HG03575 (cell line): ENCODE data around the gene CA10.
A peak's percentile ranks its signal among the peaks of the same experiment; 100 is the strongest.

Source experiments
- ATAC-seq: cut with Tn5 transposase; IDR thresholded peaks from one replicate; pipeline ENCODE4 v1.9.1; 2021; ENCODE audit not compliant: unreplicated experiment, insufficient number of reproducible peaks, low FRiP score; ENCODE audit errors: extremely low read depth

CA10 gene

DNA sequence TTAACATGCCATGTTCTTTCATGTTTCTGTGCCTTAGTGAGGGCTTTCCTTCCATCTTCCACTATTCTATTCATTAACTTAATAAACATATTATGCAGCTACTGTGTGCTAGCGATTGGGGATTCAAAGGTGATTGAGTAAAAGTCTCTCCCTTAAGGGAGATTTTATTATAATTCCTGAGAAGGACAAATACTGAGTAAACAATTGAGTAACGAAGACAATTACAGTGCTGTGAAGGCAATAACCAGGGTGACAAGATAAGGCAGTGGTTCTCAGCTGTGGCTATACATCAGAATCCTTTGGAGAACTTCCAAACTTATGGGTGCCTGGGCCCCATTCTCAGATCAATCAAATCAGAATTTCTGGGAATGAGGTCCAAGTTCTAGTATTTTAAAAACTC is 353.3 kb downstream of the CA10 start:
- ATAC-seq = no peak

DNA sequence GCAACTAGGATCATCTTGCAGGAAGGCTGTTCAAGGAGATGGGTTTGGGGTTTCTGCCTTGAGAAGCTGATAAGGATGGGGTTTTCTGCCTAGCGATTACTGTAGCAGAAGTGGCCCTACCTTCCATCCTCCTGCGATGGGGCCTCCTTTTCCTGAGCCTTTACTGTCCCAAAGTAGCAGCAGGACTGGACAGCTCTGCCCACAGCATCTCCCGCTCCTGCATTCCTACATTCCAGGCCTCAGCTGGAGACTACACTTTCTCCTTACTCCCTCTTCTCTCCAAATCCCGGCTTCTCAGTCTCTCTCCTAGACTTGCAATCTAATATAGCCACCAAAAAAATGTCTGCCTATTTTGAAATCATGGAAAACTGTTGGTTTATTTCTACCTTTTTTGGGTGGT is 355.4 kb downstream of the CA10 start:
- ATAC-seq = no peak

DNA sequence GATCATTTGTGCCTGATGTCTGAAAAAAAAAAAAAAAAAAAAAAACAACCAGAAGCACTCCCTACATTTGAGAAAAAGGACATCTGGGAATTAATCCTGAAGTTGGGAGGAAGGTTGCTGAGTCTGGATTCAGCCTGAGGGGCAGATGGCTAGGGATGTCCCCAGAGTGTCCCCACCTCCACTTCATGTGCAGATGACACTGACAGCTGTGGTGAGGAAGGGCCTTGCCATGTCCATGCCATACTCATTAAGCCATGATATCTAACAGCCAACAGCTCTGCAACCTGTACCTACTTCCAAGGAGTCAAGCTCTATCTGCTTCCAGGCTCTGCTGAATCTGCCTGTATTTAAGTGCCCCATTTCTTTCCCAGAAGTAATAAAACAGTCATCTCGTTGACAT is 356.0 kb downstream of the CA10 start:
- no peak for ATAC-seq

DNA sequence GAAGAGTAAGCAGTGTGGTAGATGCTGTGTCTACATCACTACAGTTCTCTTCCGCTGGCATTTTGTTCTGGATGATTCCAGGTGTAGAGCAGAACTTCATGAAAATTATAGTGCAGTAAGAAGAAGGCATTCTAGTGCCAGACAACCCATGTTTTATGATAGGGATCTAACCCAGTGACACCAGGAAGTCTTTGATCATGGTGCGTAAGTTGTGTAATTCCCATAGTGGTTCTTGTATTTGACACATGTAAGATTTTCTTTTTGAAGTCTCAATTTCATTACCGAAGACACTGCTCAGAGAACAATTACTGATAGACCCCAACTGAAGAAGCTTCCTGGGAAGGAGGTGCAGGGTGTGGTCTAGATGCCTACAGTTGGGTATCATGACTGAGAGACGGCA is 356.9 kb downstream of the CA10 start:
- ATAC-seq = no peak

DNA sequence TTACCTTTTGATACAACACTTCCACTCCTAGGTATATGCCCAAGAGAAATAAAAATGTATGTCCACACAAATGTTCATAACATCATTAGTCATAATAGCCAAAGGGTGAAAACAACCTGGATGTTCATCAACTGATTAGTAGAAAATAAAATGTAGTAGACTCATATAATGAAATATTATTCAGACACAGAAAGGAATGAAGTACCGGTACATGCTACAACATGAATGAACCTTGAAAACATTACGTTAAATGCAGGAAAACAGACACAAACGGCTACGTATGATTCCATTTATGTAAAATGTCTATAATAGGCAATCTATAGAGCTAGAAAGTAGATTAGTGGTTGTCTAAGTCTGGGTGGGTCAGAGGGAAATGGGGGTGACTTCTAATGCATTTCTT is 358.5 kb downstream of the CA10 start:
- ATAC-seq = no peak

DNA sequence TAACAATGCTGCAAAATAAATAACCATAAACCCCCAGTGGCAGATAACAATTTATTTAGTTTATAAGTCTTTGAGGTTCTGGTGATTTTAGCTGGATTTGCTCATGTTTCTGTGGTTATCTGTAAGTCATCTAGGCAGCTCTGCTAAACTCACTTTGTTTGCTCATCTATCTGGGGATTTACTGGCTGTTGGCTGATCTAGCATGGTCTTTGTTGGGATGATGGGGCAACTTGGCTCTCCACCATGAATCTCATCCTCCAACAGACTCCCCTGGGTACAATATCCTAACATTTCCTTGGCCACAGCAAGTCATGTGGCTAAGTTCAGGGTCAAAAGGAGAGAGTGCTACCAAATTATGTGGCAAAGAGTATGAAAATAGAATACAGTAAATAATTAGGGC is 359.3 kb downstream of the CA10 start:
- ATAC-seq = no peak

DNA sequence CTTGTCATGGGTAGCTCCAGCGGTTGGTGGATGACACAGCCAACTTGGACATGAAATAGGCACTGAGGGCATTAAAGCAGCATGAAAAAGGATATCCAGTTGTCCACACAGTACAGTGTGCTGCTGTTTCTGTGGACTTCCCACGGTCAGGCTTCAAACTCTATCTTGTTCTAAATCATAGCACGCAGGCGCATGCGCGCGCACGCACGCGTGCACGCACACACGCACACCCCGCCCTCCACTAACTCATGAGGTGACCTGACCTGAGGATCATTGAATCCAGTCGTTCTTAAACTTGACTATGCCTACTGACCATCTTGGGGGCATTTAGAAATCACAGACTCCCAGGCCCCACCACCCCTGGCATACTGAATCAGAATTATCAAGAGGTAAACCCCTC is 361.4 kb downstream of the CA10 start:
- no peak for ATAC-seq

DNA sequence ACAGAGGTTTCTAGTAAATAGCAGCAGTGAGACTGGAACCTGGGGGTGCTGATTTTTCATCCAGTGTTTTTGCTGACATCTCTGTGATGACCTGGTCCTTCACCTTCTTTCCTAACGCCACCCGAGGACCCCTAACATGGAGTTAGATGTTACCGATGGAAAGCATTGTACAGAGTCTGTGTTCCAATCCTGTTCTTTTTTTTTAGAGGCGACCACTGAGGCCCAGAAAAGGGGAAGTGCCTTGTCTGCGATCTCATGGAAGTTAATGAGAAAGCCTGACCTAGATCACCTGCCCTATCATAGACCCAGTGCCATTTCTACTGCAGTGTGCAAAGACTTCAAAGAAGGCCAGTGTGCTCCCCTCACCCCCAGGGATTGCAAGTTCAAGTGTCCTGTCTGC is 362.5 kb downstream of the CA10 start:
- no peak for ATAC-seq

DNA sequence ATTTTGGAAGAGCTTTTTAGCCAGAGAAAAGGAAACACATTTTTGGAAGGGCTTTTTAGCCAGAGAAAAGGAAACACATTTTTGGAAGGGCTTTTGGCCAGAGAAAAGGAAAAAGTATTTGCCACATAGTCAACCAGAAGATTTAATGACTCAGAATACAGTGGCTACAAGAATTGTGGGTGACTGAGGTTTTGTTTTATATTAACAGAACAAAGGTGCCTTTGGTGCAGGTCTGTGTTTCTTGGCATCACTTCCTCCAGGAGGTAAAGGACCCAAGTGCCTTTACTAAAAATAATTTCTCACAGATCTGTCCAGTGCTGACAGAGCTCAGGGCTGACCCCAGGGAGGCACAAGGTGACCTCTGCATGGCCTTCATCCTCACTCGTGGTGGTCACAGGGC is 363.1 kb downstream of the CA10 start:
- no peak for ATAC-seq

DNA sequence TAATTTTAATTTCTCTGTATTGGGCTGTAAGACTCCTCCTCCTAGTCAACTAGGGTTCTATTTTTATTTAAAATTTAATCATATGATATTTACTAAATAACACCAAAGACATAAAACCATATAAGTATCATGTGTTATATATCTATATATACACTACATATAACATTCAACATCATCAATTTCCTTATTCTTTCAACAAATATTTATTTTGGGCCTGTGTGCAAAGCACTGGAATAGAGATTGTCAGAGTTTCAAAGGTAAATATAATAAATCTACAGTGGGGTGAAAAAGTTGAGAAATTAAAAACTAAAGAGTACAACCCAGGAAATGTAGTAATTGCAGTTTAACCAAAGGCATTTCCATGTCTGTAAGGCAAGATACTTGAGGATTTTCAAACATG is 364.0 kb downstream of the CA10 start:
- ATAC-seq = no peak

DNA sequence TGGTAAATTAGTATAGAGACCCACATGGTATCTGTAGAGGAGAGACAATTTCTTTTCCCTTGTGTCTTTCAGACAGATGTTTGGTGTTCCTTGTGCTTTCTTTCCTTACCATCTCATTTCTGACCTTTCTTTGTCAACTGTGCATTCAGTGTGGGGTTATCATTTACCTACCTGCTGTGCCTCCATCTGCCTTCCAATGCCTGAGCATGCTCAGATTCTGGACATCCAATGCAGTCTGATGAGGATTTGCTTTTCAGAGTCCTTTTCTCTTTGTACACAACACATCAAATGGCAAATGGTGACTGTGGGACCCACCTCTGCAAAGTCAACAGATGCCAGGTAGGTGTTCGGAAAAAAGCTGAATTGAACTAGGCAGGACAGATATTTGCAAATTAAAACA is 364.8 kb downstream of the CA10 start:
- ATAC-seq = no peak

DNA sequence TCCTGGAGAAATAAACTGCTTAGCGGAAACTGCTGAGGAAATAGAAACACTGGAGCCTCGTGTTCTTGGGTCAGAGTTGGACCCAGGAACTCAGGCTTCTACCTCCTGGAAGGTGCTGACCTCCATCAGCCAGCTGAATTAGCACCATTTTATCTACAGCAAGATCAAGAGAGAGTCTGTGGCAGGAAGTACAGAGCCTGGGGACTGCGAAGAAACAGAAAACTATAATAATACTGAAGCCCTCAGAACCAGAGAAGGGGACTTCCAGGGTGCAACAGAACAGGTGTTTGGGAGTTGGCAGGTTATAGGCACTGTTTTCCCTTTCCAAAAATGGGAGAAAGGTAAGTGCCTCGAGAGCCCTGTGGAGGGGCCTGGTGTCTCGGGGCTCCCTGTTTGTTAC is 379.7 kb downstream of the CA10 start:
- no peak for ATAC-seq

DNA sequence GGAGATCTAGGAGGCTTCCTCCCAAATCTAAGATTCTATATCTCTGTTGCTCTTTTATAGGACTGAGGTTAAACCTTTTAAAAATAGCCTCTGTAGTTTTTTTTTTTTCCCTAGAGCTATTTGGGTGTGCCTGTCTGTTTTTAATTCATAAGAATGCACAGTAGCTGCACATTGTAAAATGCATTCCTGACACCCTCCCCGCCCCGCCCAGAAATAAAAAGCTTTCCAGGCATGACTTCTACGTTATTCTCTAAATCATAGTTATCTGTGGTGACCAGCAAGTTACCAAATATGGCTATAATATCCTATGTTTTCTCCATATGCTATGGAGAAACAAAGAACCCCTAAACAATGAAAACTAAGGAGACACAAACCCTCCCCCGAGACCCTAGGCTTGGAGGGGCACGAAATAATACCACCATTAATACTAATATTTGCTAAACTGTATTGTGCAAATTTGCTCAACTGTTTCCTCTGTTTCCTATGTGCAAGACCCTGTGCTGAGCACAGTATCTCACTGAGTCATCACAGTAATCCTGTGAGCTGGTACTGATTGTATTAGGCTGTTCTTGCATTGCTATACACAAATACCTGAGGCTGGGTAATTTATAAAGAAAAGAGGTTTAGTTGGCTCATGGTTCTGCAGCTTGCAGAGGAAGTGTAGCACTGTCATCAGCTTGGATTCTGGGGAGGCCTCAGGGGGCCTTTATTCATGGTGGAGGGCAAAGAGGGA is 388.3 kb downstream of the CA10 start:
- ATAC-seq = no peak

DNA sequence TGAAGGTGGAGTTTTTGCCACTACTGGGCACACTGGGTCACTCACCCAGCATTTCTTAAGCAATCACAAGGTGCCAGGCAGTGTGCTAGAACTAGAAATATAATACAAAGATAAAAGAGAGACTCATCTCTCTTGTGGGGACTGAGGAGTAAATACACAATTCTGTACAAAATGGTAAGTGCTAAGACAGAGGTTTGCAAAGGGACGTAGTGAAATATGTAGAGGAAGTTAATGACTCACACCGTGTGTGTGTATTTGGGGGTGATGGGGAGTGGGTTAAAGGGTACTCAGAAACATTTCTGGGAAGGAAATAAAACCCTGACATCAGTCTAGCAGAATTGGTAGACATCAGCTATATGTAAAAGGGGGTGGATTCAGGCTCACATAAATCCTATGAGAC is 389.3 kb downstream of the CA10 start:
- no peak for ATAC-seq

DNA sequence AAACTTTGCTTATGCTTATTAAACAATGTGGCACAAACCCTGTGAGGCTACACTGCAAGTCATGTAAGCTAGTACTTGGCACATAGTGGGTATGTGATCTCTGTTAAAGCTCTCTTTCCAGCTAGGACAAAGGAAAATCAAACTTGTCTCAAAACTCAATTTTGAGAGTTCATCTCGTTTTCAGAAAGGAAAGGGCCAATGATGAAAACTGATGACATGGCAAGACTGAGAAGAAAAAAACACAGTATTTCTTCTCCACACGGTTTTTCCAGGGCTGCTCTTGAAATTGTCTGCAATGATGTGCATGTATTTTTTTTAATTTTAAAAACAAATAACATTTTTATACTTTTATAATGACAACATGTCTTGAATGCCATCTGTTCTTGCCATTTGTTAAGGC is 389.8 kb downstream of the CA10 start:
- ATAC-seq = no peak

DNA sequence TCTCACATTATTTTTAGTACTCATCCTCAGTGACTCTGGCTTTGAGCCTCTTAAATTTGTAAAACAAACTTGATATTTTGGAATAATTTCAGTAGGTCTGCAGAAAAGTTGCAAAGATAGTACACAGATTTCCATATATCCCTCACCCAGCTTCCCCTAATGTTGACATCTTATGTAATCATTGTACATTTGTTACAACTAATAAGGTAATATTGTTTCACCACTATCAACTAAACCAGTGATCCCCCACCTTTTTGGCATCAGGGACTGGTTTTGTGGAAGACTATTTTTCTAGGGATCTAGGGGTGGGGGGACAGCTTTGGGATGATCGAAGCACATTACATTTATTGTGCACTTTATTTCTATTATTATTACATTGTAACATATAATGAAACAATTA is 391.2 kb downstream of the CA10 start:
- ATAC-seq = no peak

DNA sequence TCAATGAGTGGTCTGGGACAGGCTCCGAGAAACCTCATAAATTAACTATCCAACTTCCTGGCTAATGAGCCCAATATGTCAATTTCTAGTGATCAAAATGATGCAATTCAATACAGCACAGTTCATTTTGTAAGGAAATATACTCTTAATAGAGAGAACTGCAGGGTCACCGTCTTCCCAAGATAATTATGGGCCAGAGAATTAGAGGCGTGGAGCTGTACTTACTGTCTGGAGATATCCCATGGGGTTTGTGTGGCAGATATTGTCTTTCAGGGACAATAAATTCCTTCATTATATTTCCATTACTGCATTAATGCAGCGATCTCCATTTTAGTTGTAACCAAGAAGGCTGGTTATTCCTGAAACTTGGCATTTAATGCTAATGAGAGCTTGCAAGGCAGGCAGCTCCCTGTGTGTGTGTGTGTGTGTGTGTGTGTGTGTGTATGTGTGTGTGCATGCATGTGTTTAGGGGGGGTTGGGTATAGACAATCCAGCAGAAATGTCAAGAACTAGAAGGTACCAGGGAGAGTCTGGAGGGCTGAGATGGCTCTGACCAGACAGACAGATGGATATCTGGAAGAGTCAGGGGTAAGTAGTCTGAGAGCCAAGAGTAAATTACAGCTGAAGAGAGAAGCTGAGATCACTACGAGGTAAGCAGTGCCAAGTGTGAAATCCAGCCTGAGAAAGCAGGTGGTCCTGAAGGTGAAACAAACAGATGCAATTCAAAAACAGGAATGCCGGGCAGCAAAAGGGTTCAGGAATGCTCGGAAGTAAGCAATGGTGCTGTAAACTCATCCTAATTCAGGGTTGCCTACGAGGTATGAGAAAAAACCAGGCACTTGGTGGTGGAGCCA is 393.0 kb downstream of the CA10 start:
- no peak for ATAC-seq

DNA sequence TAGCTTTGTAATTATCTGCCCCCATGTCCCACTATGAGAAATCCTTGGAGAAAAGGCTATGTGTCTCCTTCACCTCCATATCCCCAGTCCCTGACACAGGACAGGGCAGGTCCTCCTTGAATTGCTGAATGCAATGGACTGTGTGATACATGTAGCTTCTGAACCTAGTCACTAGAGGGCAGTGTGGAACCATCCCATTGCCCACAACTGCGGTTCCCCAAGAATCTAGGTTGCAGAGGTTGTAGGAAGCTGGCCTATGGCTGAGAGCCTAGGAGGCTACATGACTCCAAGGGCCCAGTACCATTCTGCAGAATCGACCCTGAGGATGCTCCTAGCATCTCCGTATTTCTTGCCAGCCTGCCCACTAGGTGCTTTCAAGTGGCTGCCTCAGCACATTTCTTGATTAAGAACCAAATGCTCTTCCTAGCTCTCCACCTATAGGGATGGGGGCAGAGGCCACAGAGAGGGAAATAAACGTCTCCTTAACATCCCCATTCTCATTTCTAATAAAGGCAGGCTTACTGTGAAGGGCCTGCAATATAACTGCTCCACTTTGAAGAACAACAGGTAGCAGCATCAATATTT is 394.0 kb downstream of the CA10 start:
- peak; percentile 82 for ATAC-seq

DNA sequence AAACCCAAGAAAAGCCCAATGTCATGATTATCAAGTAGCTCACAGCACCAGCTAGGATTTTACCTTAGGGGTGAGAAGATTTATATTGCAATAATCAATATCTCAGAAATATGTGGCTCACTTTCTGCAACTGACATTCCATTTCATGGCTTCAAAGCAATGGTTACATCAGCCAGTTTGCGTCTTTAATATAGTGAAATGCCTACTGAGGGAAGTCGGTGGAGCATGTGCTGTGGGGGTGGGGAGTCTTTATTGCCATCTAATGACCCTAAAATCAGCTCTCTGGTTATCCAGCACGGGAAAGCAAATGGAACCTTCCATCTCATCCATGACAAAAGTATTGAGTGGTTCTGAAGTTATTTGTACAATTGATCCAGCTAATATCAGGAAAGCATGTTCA is 395.5 kb downstream of the CA10 start:
- no peak for ATAC-seq

DNA sequence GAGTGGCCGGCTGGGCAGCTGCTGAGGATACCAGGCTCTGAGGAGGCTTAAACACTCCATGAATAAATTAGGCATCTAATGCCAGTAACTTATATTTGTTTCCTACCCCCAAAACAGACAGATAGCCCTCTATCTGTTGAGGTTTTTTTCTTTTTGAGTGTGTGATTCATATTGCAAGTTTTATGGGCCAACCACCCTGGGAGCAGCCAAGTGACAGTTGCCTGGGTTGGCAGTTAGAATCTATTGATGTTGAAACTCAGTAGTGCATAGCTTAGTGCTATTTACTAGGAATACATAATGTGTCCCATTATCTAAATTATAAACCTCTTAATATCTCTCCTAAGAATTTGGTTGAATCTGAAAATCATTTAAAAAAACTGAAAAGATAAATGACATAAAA is 397.4 kb downstream of the CA10 start:
- ATAC-seq = no peak
